ENCODE measurements around the gene ITIH2.
"Not testable (repeated sequence)": the region's sequence is repeated elsewhere in the genome, so short reads cannot be mapped to it uniquely, and the experiment has no call there.

ITIH2 gene

GRCh38 chr10:7744307-7744706 lies 41.2 kb downstream of the ITIH2 start:
- DNase-seq (ENCODE audit: low spot score), result no peak
- no peak for FAIRE-seq

GRCh38 chr10:7748637-7749036 lies 45.5 kb downstream of the ITIH2 start:
- not testable (repeated sequence) for DNase-seq (ENCODE audit: low spot score); FAIRE-seq

- no peak for FAIRE-seq
Observed at GRCh38 chr10:7750222-7750621, 47.1 kb downstream of the ITIH2 start.

GRCh38 chr10:7752251-7752650 lies 49.1 kb downstream of the ITIH2 start:
- FAIRE-seq (no peak), DNase-seq (ENCODE audit: low spot score) (no peak)

More at GRCh38 chr10:7750222-7750621, 47.1 kb downstream of the ITIH2 start:
- no peak for DNase-seq (ENCODE audit: low spot score)

- no peak for DNase-seq (ENCODE audit: low spot score)
Observed at GRCh38 chr10:7755103-7755502, 52.0 kb downstream of the ITIH2 start.

GRCh38 chr10:7756360-7756992 lies 53.4 kb downstream of the ITIH2 start:
- peak; percentile 32 for DNase-seq (ENCODE audit: low spot score)
- no peak for FAIRE-seq

More at GRCh38 chr10:7755103-7755502, 52.0 kb downstream of the ITIH2 start:
- no peak for FAIRE-seq

- DNase-seq (ENCODE audit: low spot score), result no peak
- no peak for FAIRE-seq
Observed at GRCh38 chr10:7763929-7764328, 60.8 kb downstream of the ITIH2 start.

GRCh38 chr10:7766241-7766640 lies 63.1 kb downstream of the ITIH2 start:
- FAIRE-seq (no peak), DNase-seq (ENCODE audit: low spot score) (no peak)

- DNase-seq (ENCODE audit: low spot score), result no peak
- no peak for FAIRE-seq
Observed at GRCh38 chr10:7767209-7767608, 64.1 kb downstream of the ITIH2 start.

GRCh38 chr10:7768417-7768816 lies 65.3 kb downstream of the ITIH2 start:
- FAIRE-seq (no peak), DNase-seq (ENCODE audit: low spot score) (no peak)

GRCh38 chr10:7773845-7774801 lies 71.0 kb downstream of the ITIH2 start:
- no peak for FAIRE-seq

GRCh38 chr10:7776777-7777176 lies 73.7 kb downstream of the ITIH2 start:
- FAIRE-seq, result no peak
- no peak for DNase-seq (ENCODE audit: low spot score)

More at GRCh38 chr10:7773845-7774801, 71.0 kb downstream of the ITIH2 start:
- DNase-seq (ENCODE audit: low spot score), result no peak

GRCh38 chr10:7782194-7782593 lies 79.1 kb downstream of the ITIH2 start:
- not testable (repeated sequence) for FAIRE-seq; DNase-seq (ENCODE audit: low spot score)

- DNase-seq (ENCODE audit: low spot score) (no peak), FAIRE-seq (no peak)
Observed at GRCh38 chr10:7786430-7786829, 83.3 kb downstream of the ITIH2 start.

- DNase-seq (ENCODE audit: low spot score), result no peak
- FAIRE-seq, result no peak
Observed at GRCh38 chr10:7787150-7787856, 84.2 kb downstream of the ITIH2 start.

- DNase-seq (ENCODE audit: low spot score), result peak; percentile 98
- peak; percentile 76 for FAIRE-seq
Observed at GRCh38 chr10:7787857-7788638, 84.9 kb downstream of the ITIH2 start, which contains the start of the genes ATP5F1C and KIN. Gene ATP5F1C (plus strand): TSS chr10:7788177. CDS start chr10:7788208, 31 bp downstream. Gene KIN (minus strand): TSS chr10:7787993. CDS start chr10:7787933, 60 bp downstream.

- FAIRE-seq (no peak), DNase-seq (ENCODE audit: low spot score) (peak; percentile 10)
Observed at GRCh38 chr10:7788639-7789286, 85.6 kb downstream of the ITIH2 start.

GRCh38 chr10:7789390-7789789 lies 86.3 kb downstream of the ITIH2 start:
- no peak for DNase-seq (ENCODE audit: low spot score)
- FAIRE-seq, result no peak

GRCh38 chr10:7792541-7792940 lies 89.4 kb downstream of the ITIH2 start:
- FAIRE-seq, result no peak

More at GRCh38 chr10:7792541-7792940, 89.4 kb downstream of the ITIH2 start:
- DNase-seq (ENCODE audit: low spot score), result no peak

Measured in urothelium cell line (cell line).